Stimulated activated CD4-positive, alpha-beta T cell treated with anti-CD3 and anti-CD28 coated beads, TNF-alpha, amount 100 ng/mL, for 1 hour (primary cell): Measurements from ENCODE around the gene RPEL1.
"Not testable (repeated sequence)": the region's sequence is repeated elsewhere in the genome, so short reads cannot be mapped to it uniquely, and the experiment has no call there.

Source experiments
- DNase-seq, 3 donors: peaks; one replicate each; pipeline ENCODE4 v3.0.0-alpha.2; 2020; ENCODE audit warnings: low read depth in 3 of 3, low spot score in 1 of 3

The RPEL1 gene

GRCh38 chr10:103245587-103245986, at the start of gene RPEL1:
Gene RPEL1 (plus strand): TSS chr10:103245887. CDS start chr10:103245997, 110 bp downstream.
- DNase-seq = not testable (repeated sequence)

DNA sequence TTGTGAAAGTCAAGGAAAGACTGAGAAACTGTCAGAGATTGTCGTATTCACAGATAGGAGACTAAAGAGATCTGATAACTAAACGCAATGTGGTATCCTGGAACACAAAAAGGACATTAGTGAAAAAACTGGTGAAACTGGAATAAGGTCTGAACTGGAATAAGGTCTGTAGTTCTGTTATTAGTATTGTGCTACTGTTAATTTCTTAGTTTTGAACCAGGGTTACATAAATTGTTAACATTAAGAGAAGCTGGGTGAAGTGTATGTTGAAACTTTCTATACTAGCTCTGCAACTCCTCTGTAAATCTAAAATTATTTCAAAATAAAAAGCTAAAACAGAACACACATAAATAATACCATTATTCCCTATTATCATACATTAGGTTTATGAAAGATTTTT, 49.2 kb upstream of the RPEL1 start:
- DNase-seq = no peak

DNA sequence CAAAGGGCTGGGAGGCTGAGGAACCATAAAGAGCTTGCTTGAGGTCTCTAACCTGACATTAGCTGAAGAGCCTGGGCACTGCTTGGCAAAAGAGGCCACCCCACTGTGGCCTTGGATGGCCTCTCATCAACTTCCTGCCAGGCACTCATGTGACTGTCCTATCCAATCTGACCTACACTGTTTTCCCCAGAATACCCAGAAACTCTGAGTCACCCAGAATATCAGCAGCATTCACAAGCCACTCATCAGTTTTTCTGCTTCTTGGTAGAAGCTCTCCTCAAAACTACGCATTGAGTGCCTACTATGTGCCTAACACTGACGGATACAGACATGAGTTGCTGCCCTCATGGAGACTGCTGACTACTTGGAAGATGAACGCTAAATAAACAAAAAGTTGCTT, 48.5 kb upstream of the RPEL1 start:
- no peak for DNase-seq

- DNase-seq = no peak
Observed at GRCh38 chr10:103197903-103198302, 47.8 kb upstream of the RPEL1 start.

DNA sequence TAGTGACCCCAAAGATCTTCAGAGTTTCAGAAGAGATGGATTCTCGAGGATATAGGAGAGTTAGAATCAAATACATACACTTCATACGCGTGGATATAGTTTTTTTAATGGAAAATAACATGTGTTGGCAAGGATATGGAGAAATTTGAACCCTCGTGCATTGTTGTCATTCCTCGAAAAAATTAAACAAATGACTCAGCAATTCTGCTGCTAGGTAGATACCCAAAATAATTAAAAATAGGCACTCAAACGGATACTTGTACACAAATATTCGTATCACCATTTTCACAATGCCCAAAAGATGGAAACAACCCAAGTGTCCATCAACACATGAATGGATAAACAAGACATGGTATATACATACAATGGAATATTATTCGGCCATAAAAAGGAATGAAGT, 47.0 kb upstream of the RPEL1 start:
- no peak for DNase-seq

DNA sequence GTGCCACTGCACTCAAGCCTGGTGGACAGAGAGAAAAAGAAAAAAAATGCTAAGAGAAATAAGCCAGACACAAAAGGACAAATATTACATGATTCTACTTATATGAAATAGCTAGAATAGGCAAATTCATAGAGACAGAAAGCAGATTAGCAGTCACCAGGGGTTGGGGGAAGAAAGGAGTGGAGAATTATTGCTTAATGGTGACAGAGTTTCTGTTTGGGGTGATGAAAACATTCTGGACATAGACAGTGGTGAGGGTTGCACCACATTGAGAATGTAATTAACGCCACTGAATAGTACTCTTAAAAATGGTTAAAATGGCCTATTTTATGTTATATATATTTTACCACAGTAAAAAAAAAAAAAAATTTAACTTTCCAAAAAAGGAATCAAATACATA, 46.2 kb upstream of the RPEL1 start:
- no peak for DNase-seq

DNA sequence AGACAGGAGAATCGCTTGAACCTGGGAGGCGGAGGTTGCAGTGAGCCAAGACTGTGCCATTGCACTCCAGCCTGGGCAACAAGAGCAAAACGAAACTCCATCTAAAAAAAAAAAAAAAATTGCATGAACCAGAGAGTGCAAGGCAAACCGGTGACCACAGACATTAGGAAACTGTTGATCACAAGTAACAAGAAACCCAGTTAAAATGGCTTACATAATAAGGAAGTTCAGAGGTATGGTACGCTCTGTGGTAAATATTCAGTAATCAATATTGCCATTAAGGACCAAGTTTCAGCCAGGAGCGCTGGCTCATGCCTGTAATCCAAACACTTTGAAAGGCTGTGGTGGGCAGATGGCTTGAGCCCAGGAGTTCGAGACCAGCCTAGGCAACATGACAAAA, 43.4 kb upstream of the RPEL1 start:
- DNase-seq = no peak

GRCh38 chr10:103203466-103203865, 42.2 kb upstream of the RPEL1 start:
- no peak for DNase-seq

DNA sequence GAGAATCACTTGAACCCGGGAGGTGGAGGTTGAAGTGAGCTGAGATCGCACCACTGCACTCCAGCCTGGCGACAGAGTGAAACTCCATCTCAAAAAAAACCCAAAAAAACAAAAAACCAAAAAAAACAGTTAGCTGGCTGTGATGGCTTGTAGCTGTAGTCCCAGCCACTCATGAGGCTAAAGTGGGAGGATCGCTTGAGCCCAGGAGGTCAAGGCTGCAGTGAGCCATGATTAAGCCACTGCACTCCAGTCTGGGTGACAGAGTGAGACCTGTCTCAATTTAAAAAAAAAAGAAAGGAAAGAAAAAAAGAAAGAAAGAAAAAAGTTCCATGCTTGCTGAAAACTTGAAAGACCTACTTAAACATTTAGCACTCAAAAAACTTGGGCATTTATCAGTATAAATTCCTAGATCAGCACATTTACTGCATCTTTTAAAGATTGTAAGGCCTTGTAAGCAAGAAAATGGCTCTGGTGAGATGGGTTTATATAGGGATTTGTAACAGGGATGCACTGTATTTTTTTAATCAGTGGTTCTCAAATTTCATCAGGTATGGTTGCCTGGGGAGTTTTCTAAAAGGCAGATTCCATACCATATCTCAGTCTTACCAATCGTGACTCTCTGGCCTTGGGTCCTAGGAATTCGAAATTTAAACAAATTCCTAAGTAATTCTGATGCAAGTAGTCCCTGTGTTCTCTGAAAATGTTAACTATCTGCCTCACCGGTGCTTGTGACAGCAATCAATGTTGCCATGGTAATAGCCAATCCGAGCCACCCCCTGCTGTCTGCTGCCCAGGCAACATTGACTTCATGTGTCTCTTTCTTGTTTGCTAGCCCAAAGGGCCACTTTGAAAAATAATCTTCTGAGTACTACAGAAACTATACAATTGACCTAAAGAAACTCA, 41.1 kb upstream of the RPEL1 start:
- DNase-seq = no peak

GRCh38 chr10:103205401-103205800, 40.3 kb upstream of the RPEL1 start:
- not testable (repeated sequence) for DNase-seq

- not testable (repeated sequence) for DNase-seq
Observed at GRCh38 chr10:103206715-103207114, 39.0 kb upstream of the RPEL1 start.

GRCh38 chr10:103207141-103207540, 38.5 kb upstream of the RPEL1 start:
- no peak for DNase-seq

DNA sequence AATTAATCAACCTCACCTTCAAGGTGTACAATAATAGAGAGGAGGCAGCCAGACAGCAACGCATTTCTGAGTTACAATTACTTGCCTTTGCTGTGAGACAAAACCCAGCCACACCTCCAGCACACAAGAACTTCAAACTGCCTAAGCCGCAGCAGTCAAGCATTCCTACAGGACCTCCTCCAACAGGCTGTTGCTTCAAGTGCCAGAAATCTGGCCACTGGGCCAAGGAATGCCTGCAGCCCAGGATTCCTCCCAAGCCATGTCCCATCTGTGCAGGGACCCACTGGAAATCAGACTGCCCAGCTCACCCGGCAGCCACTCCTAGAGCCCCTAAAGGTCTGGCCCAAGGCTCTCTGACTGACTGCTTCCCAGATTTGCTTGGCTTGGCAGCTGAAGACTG, 38.0 kb upstream of the RPEL1 start:
- DNase-seq = not testable (repeated sequence)

- DNase-seq = not testable (repeated sequence)
Observed at GRCh38 chr10:103210262-103210661, 35.4 kb upstream of the RPEL1 start.

- DNase-seq = no peak
Observed at GRCh38 chr10:103215601-103216000, 30.1 kb upstream of the RPEL1 start.

- not testable (repeated sequence) for DNase-seq
Observed at GRCh38 chr10:103216362-103216761, 29.3 kb upstream of the RPEL1 start.

- no peak for DNase-seq
Observed at GRCh38 chr10:103224133-103224532, 21.6 kb upstream of the RPEL1 start.

- DNase-seq = not testable (repeated sequence)
Observed at GRCh38 chr10:103224721-103225120, 21.0 kb upstream of the RPEL1 start.

DNA sequence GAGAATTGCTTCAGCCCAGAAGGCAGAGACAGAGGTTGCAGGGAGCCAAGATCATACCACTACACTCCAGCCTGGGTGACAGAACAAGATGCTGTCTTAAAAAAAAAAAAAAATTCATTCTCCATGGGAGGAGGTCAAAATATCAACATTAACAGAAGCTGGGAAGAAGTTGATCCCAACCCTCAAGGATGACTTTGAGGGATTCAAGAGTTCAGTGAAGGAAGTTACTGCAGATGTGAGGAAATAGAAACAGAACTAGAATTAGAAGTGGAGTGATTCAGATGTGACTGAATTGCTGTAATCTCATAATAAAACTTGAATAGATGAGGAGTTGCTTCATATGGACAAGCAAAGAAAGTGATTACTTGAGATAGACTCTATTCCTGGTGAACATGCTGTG, 19.7 kb upstream of the RPEL1 start:
- no peak for DNase-seq

DNA sequence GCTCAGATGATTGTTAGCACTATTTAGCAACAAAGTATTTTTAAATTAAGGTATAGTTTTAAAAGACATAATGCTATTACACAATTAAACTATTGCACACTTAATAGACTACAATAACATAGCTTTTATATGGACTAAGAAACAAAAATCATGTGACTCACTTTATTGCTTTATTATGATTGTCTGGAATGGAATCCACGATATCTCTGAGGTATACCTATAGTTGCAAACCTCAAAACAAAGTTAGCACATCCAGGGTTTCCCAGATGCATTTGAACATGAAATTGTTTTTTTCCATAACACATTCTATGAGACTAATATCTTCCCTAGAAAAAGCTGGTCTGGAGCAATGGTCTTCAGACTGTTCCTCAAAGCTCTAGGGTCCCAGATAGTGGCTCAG, 18.3 kb upstream of the RPEL1 start:
- no peak for DNase-seq

GRCh38 chr10:103231047-103231551, 14.6 kb upstream of the RPEL1 start:
- DNase-seq = no peak

DNA sequence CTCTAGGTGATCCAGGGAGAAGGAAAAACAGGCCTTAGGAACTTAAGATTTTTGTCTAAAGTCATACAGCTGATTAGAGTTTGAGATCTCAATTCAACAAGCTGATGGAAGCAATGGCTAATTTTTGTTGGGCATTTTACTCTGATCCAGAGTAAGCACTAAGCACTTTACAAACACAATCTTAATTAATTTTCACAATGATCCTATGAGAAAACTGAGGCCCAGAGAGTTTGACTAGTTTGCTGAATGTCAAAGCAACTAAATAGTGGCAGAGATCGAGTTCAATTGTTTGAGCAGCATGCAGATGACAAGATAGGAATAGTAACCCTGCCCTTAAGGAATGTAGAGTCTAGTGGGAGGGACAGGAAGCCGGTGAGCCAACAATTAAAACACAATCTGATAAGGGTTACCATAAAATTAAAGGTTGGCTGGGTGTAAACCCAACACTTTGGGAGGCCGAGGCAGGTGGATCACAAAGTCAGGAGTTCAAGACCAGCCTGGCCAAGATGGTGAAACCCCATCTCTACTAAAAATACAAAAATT, 13.5 kb upstream of the RPEL1 start:
- no peak for DNase-seq
